Neural progenitor cell (in vitro differentiated cells): Measurements from ENCODE around the gene RFFL. TPM values are rescaled to one million over a fixed set of nuclear protein-coding genes. Genes with fewer than 3 reads are reported as not detected.

Experiments used
- DNase-seq: peaks from one replicate; pipeline ENCODE4 v3.0.0-alpha.2; 2016; ENCODE audit warnings: low spot score
- H2AFZ ChIP-seq: fragments of 200-600 bp; sonication (generic); replicated peaks from 2 replicates; pipeline ENCODE4 v1.6.1; 2016; ENCODE audit warnings: antibody characterized with exemption
- H3F3A ChIP-seq: fragments of 200-600 bp; sonication (generic); 2 replicates; pipeline ENCODE4 v1.6.1; 2016; ENCODE audit warnings: antibody characterized with exemption, low read depth
- H3K27ac ChIP-seq: fragments of 200-600 bp; sonication (generic); 2 replicates; pipeline ENCODE4 v1.5.1; 2016; ENCODE audit warnings: mild to moderate bottlenecking
- H3K27me3 ChIP-seq: fragments of 200-600 bp; sonication (generic); 2 replicates; pipeline ENCODE4 v1.6.1; 2016; ENCODE audit warnings: mild to moderate bottlenecking, moderate library complexity
- H3K36me3 ChIP-seq: fragments of 200-600 bp; sonication (generic); 2 replicates; pipeline ENCODE4 v1.5.1; 2016
- H3K4me1 ChIP-seq: fragments of 200-600 bp; sonication (generic); 2 replicates; pipeline ENCODE4 v1.6.1; 2016; ENCODE audit warnings: mixed run types
- H3K4me2 ChIP-seq: fragments of 200-600 bp; sonication (generic); 2 replicates; pipeline ENCODE4 v1.6.1; 2016
- H3K4me3 ChIP-seq: fragments of 200-600 bp; sonication (generic); 2 replicates; pipeline ENCODE4 v1.5.1; 2016
- H3K79me2 ChIP-seq: fragments of 200-600 bp; sonication (generic); 2 replicates; pipeline ENCODE4 v1.6.1; 2016; ENCODE audit warnings: low read depth
- H3K9ac ChIP-seq: fragments of 200-600 bp; sonication (generic); 2 replicates; pipeline ENCODE4 v1.6.1; 2016
- H3K9me3 ChIP-seq: fragments of 200-600 bp; sonication (generic); 2 replicates; pipeline ENCODE4 v1.5.1; 2016; ENCODE audit warnings: low read depth
- H4K20me1 ChIP-seq: fragments of 200-600 bp; sonication (generic); 2 replicates; pipeline ENCODE4 v1.6.1; 2016; ENCODE audit warnings: low read depth
- H3K27ac Mint-ChIP-seq: 3 replicates; pipeline ENCODE4 v1.8.0; 2021; ENCODE audit warnings: mixed read lengths
- H3K27me3 Mint-ChIP-seq: 2 replicates; pipeline ENCODE4 v1.8.0; 2022; ENCODE audit warnings: low read depth, mild to moderate bottlenecking, inconsistent platforms, moderate library complexity, mixed read lengths; ENCODE audit not compliant: insufficient read depth
- H3K36me3 Mint-ChIP-seq: 3 replicates; pipeline ENCODE4 v1.8.0; 2021; ENCODE audit warnings: mixed read lengths
- H3K4me1 Mint-ChIP-seq: 3 replicates; pipeline ENCODE4 v1.8.0; 2021; ENCODE audit warnings: mixed read lengths
- H3K4me3 Mint-ChIP-seq: 3 replicates; pipeline ENCODE4 v1.8.0; 2021; ENCODE audit warnings: mild to moderate bottlenecking, moderate library complexity, mixed read lengths
- H3K9me3 Mint-ChIP-seq: 3 replicates; pipeline ENCODE4 v1.8.0; 2020; ENCODE audit warnings: mixed read lengths
- EZH2 ChIP-seq: fragments of 200-600 bp; sonication (generic); IDR thresholded peaks from 2 replicates; pipeline ENCODE4 v1.6.1; 2017; ENCODE audit warnings: antibody characterized with exemption, mild to moderate bottlenecking, moderate library complexity
- EZH2phosphoT487 ChIP-seq: fragments of 200-600 bp; sonication (generic); IDR thresholded peaks from 2 replicates; pipeline ENCODE4 v1.6.1; 2017; ENCODE audit warnings: antibody characterized with exemption
- total RNA-seq: library from RNA; depleted of rRNA; stranded (reverse); fragments of >200 nt; gene quantifications from 2 replicates; pipeline ENCODE4 v1.2.3, GENCODE V29; 2015; ENCODE audit warnings: low replicate concordance
- TF ChIP-seq, protein P1 (sequence below): fragments of 200-600 bp; sonication (generic); IDR thresholded peaks from 2 replicates; pipeline ENCODE4 v1.5.1; 2017; ENCODE audit warnings: antibody characterized with exemption, mild to moderate bottlenecking

Gene RFFL
- total RNA-seq, 1 donor from 2014 or later: 20.6 TPM

DNA sequence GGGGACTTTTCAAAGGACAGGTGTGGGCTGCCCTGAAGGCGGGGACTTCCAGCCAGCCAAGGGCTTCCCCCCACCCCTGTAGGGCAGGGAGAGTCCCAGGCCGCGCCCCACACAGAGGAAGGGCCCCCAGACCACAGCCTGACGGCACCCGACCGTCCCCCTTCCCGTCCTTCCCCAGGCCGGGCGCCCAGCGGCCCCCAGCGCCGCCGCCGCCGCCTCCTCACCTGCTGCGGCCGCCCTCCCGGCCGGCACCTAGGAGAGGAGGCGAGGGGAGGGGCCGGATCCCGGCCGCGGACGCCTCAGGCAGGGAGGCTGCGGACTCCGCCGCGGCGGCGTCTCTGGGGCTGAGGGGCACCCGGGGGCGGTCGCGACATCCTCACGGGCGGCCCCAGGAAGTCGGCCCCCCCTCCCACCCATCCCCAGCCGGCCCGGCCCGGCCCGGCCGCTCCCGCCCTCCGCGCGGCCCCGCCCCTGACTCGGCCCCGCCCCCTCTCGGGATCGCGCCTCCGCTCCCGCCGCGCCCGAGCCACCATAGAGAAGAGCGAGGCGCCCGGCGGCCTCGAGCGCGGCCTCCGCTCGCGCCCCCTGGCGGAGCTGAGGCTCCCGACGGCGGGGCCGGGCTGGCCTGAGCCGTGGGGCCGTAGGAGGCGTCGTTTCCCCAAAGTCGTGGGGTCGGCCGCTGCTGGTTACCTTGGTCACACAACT lies 25.5 kb upstream of the RFFL start:
- peak overlapping the region; percentile 96 for H3K4me2 ChIP-seq
- H3K79me2 ChIP-seq: no peaks in the 10 kb centered on the region
- H3K4me1 ChIP-seq: peaks cover 3% of the 10 kb centered on the region
- no peak overlapping the region for H3K9ac ChIP-seq
- TF ChIP-seq, protein P1, sequence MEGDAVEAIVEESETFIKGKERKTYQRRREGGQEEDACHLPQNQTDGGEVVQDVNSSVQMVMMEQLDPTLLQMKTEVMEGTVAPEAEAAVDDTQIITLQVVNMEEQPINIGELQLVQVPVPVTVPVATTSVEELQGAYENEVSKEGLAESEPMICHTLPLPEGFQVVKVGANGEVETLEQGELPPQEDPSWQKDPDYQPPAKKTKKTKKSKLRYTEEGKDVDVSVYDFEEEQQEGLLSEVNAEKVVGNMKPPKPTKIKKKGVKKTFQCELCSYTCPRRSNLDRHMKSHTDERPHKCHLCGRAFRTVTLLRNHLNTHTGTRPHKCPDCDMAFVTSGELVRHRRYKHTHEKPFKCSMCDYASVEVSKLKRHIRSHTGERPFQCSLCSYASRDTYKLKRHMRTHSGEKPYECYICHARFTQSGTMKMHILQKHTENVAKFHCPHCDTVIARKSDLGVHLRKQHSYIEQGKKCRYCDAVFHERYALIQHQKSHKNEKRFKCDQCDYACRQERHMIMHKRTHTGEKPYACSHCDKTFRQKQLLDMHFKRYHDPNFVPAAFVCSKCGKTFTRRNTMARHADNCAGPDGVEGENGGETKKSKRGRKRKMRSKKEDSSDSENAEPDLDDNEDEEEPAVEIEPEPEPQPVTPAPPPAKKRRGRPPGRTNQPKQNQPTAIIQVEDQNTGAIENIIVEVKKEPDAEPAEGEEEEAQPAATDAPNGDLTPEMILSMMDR: peak; percentile 76
- no peak for TF ChIP-seq EZH2
- Mint-ChIP-seq H3K36me3 (no peaks in the 10 kb centered on the region), H3K27me3 (peaks cover 5% of the 10 kb centered on the region), H3K4me3 (peak overlapping the region; percentile 93), H3K27ac (no peak overlapping the region), H3K4me1 (peaks cover 15% of the 10 kb centered on the region), H3K9me3 (no peaks in the 10 kb centered on the region)
- no peak overlapping the region for H3K27ac ChIP-seq
- H3K27me3 ChIP-seq: peaks cover 18% of the 10 kb centered on the region
- H3F3A ChIP-seq: peaks cover 14% of the 10 kb centered on the region
- no peaks in the 10 kb centered on the region for H3K36me3 ChIP-seq
- H2AFZ ChIP-seq: peak overlapping the region; percentile 99
- H3K9me3 ChIP-seq: no peaks in the 10 kb centered on the region
- DNase-seq: peak; percentile 95
- H3K4me3 ChIP-seq: peak overlapping the region; percentile 100
- H4K20me1 ChIP-seq: peaks cover 7% of the 10 kb centered on the region

DNA sequence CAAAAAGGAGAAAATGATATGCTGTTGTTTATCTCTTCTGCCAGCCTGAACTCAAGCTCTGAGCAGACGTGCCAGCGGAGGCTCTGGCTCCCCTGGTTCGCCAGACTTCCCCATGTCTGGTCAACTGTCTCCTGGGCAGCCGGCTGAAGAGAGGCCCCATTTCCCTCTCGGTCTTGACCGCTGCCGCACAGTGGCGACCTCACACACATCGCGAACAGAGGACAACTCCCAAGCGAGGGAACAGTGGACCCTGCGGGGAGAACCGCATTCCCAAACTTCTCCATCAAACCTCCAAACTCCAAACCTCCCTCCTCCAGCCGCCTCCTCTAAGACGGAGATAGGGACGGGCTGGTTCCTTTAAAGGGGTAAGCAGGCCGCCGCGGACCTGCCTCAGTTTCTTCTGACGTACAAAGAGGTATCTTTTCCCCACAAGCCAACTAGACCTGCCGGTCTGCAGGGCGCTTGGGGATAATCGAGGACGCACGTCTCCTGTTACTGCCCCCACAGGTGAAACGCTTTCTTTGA lies 24.9 kb upstream of the RFFL start:
- no peaks in the 10 kb centered on the region for H3K36me3 Mint-ChIP-seq
- no peak overlapping the region for H3K27ac ChIP-seq
- peaks cover 14% of the 10 kb centered on the region for H3F3A ChIP-seq
- no peak overlapping the region for H3K9ac ChIP-seq
- no peaks in the 10 kb centered on the region for H3K9me3 ChIP-seq
- H2AFZ ChIP-seq: peak overlapping the region; percentile 99
- peaks cover 5% of the 10 kb centered on the region for H3K27me3 Mint-ChIP-seq
- peak overlapping the region; percentile 100 for H3K4me3 ChIP-seq
- peak; percentile 41 for DNase-seq
- TF ChIP-seq EZH2phosphoT487 (no peak), EZH2 (no peak)
- TF ChIP-seq, protein P1: no peak
- peak overlapping the region; percentile 96 for H3K4me2 ChIP-seq
- H3K4me1 Mint-ChIP-seq: peaks cover 15% of the 10 kb centered on the region
- H3K4me3 Mint-ChIP-seq: peak overlapping the region; percentile 93
- no peak overlapping the region for H3K27ac Mint-ChIP-seq
- H3K4me1 ChIP-seq: peaks cover 3% of the 10 kb centered on the region
- H4K20me1 ChIP-seq: peaks cover 7% of the 10 kb centered on the region
- no peaks in the 10 kb centered on the region for H3K36me3 ChIP-seq
- H3K9me3 Mint-ChIP-seq: no peaks in the 10 kb centered on the region
- no peaks in the 10 kb centered on the region for H3K79me2 ChIP-seq
- peaks cover 18% of the 10 kb centered on the region for H3K27me3 ChIP-seq

DNA sequence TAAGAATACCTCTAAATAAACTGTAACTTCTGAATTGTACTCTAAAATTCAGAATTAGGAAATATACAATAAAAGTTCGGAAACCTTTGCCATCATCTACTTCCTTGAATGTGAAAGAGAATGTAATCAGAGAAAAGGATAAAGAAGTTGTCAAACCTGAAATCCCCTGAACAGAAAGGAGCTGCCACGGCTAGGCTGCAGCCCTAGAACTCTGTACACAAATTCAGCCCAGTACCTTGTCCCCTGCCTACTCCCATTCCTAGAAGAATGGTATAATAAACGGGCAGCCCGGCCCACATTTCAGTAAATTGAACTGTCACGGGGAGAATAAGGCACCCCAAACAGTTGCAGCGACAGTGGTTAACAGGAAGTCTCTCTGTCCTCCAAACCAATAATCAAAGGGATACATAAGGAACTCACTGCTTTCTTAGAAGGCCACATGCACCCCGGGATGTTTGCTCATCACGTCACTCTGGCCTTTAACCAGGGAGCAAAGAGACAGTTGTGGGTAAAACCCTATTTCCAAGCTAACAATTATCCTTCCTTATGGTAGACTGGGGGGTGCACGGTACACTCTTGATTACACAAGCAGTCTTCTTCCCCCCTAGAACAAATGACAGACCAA lies 24.3 kb upstream of the RFFL start:
- Histone ChIP-seq H3K4me1 (peaks cover 3% of the 10 kb centered on the region), H3K27ac (no peak overlapping the region), H4K20me1 (peaks cover 7% of the 10 kb centered on the region), H3K9me3 (no peaks in the 10 kb centered on the region), H3K4me2 (peak overlapping the region; percentile 96), H3K9ac (no peak overlapping the region), H3K4me3 (peak overlapping the region; percentile 100), H3F3A (peaks cover 14% of the 10 kb centered on the region), H2AFZ (no peak overlapping the region), H3K27me3 (peaks cover 18% of the 10 kb centered on the region), H3K36me3 (no peaks in the 10 kb centered on the region), H3K79me2 (no peaks in the 10 kb centered on the region)
- Mint-ChIP-seq H3K4me3 (peak overlapping the region; percentile 93), H3K27me3 (peaks cover 5% of the 10 kb centered on the region), H3K4me1 (peaks cover 15% of the 10 kb centered on the region), H3K9me3 (no peaks in the 10 kb centered on the region), H3K36me3 (no peaks in the 10 kb centered on the region), H3K27ac (no peak overlapping the region)
- DNase-seq: no peak
- TF ChIP-seq, protein P1: no peak
- TF ChIP-seq EZH2 (no peak), EZH2phosphoT487 (no peak)
